Upper lobe of left lung (tissue), 6 donors: ENCODE results near the gene CDHR4. TPM values are rescaled to one million over a fixed set of nuclear protein-coding genes. Genes with fewer than 3 reads are reported as not detected.
"Not testable (repeated sequence)": the region's sequence is repeated elsewhere in the genome, so short reads cannot be mapped to it uniquely, and the experiment has no call there.

Experiments used
- ATAC-seq, 2 donors: fragments of 200-7000 bp; cut with Tn5 transposase; one replicate each; pipeline ENCODE4 v1.9.1; 2022; ENCODE audit warnings: mild to moderate bottlenecking in 2 of 2, moderate library complexity in 2 of 2; ENCODE audit not compliant: low FRiP score in 2 of 2
- DNase-seq, 2 donors: peaks; one replicate each; pipeline ENCODE4 v3.0.0-alpha.2; 2019 to 2020
- H3K27ac ChIP-seq, 4 donors: fragments of 200-600 bp; sonication (generic); one replicate each; pipeline ENCODE4 v1.5.1; 2016 to 2019
- H3K27me3 ChIP-seq, 4 donors: fragments of 200-600 bp; sonication (generic); one replicate each; pipeline ENCODE4 v1.5.1; 2017 to 2019
- H3K36me3 ChIP-seq, 4 donors: fragments of 200-600 bp; sonication (generic); one replicate each; pipeline ENCODE4 v1.5.1; 2016 to 2019
- H3K4me1 ChIP-seq, 4 donors: fragments of 200-600 bp; sonication (generic); one replicate each; pipeline ENCODE4 v1.5.1; 2018 to 2019
- H3K4me3 ChIP-seq, 4 donors: fragments of 200-600 bp; sonication (generic); one replicate each; pipeline ENCODE4 v1.5.1; 2017 to 2019; ENCODE audit warnings: mild to moderate bottlenecking in 2 of 4, moderate library complexity in 1 of 4
- H3K9me3 ChIP-seq, 4 donors: fragments of 200-600 bp; sonication (generic); one replicate each; pipeline ENCODE4 v1.5.1; 2018 to 2019
- EP300 ChIP-seq, 4 donors: sonication (generic); formaldehyde crosslinking; IDR thresholded peaks; one replicate each; pipeline ENCODE4 v1.5.1; 2017; ENCODE audit warnings: antibody characterized with exemption in 4 of 4, control low read depth in 2 of 4
- POLR2A ChIP-seq, 4 donors: fragments of 450-650 bp; IDR thresholded peaks; one replicate each; pipeline ENCODE4 v1.5.1; 2016 to 2017; ENCODE audit warnings: antibody characterized with exemption in 4 of 4, mild to moderate bottlenecking in 2 of 4
- POLR2AphosphoS5 ChIP-seq, 2 donors: sonication (generic); formaldehyde crosslinking; IDR thresholded peaks; one replicate each; pipeline ENCODE4 v1.5.1; 2017; ENCODE audit warnings: antibody characterized with exemption in 2 of 2
- WGBS, 2 donors: methylation state at CpG; one replicate each; pipeline ENCODE4 v1.1.5; 2017 to 2018; 5-methylcytosine and 5-hydroxymethylcytosine counted together
- small RNA-seq, 4 donors: library from RNA; depleted of rRNA; stranded (forward); fragments of <200 nt; gene quantifications; one replicate each; pipeline ENCODE3, GENCODE V24; 2016
- total RNA-seq, 6 donors: library from RNA; depleted of rRNA in 4 of 6; stranded (reverse); fragments of >200 nt in 4 of 6; gene quantifications; one replicate each; pipeline versions ENCODE4 v1.1.0 to v1.2.1, GENCODE V29; 2016 to 2021
- TF ChIP-seq, protein P1 (sequence below), 6 experiments: fragments of 450-650 bp in 4 of 6; fragments of 200-600 bp in 2 of 6; sonication (generic) in 2 of 6; IDR thresholded peaks; one replicate each; pipeline ENCODE4 v1.5.1; 2016 to 2019; ENCODE audit warnings: antibody characterized with exemption in 6 of 6
- donor health status: DM: no; HTN: no; CAD: no; lungs with moderate emphysema.
- donor health status: DM: no; HTN: yes; CAD: no; lungs with severe emphysema.

CDHR4 gene
- total RNA-seq, 6 donors from 2014 or later = 0.66 to 21.9 (median 7.0) TPM

- H3K4me3 ChIP-seq = no peak overlapping the region
- H3K27ac ChIP-seq = peak overlapping the region in 1 of 4 donors; percentile 50
- H3K27me3 ChIP-seq = no peaks in the 10 kb centered on the region
- H3K9me3 ChIP-seq = no peaks in the 10 kb centered on the region
- TF ChIP-seq, protein P1, sequence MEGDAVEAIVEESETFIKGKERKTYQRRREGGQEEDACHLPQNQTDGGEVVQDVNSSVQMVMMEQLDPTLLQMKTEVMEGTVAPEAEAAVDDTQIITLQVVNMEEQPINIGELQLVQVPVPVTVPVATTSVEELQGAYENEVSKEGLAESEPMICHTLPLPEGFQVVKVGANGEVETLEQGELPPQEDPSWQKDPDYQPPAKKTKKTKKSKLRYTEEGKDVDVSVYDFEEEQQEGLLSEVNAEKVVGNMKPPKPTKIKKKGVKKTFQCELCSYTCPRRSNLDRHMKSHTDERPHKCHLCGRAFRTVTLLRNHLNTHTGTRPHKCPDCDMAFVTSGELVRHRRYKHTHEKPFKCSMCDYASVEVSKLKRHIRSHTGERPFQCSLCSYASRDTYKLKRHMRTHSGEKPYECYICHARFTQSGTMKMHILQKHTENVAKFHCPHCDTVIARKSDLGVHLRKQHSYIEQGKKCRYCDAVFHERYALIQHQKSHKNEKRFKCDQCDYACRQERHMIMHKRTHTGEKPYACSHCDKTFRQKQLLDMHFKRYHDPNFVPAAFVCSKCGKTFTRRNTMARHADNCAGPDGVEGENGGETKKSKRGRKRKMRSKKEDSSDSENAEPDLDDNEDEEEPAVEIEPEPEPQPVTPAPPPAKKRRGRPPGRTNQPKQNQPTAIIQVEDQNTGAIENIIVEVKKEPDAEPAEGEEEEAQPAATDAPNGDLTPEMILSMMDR (IDR thresholded peaks at IDR 0.05) = no peak
- TF ChIP-seq EP300 (IDR thresholded peaks at IDR 0.05) = no peak
- peaks cover 0 to 31% (median 10%) of the 10 kb centered on the region in 4 donors for H3K36me3 ChIP-seq
- no peak for ATAC-seq
- WGBS, 2 donors = 83 to 95% methylated on average over 4 of the region's 4 CpGs
- DNase-seq = no peak
- peaks cover 0 to 27% (median 11%) of the 10 kb centered on the region in 4 donors for H3K4me1 ChIP-seq
These were observed 49.6 kb downstream of the CDHR4 start for GRCh38 chr3:49750056-49750455.

- not testable (repeated sequence) for DNase-seq, H3K27me3 ChIP-seq, H3K9me3 ChIP-seq, ATAC-seq, H3K4me3 ChIP-seq, H3K27ac ChIP-seq
- WGBS, 2 donors = 89 to 100% methylated on average over 5 of the region's 5 CpGs
- peaks cover 0 to 20% (median 10%) of the 10 kb centered on the region in 4 donors for H3K4me1 ChIP-seq
- peaks cover 0 to 42% (median 10%) of the 10 kb centered on the region in 4 donors for H3K36me3 ChIP-seq
These were observed 50.8 kb downstream of the CDHR4 start for GRCh38 chr3:49748874-49749273.

DNA sequence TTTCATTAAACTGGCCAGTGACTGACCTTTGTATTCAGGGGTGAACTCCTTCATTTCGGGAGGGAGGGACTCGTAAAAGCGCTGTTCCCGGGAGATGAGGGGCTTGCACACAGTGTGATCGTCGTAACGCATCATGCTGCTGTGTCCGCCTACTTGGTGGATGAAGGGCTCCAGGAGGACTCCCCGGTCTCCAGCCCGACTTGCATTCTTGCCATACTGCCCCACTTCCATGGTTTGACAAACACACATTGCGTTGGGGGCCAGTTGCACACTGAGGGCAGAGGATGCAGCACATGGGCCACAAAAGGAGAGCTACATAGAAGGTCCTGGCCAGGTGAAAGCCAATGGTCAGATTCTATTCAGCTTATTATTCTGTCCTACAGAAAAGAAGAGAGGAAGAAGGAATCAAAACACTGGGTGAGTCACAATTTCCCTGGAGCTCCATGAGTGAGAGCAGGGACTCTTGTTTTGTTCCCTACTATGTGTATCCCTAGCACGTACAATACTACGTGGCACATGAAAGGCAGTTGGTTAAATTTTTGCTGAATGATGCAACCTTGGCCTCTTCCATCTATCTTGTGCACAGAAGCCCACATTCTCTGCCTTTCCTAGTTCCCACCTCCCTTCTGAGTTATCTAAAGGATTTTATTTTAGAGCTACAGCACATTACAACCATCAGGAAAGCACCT lies 51.7 kb downstream of the CDHR4 start:
- Histone ChIP-seq H3K36me3 (peaks cover 0 to 51% (median 10%) of the 10 kb centered on the region in 4 donors), H3K4me3 (no peak overlapping the region), H3K27me3 (no peaks in the 10 kb centered on the region), H3K4me1 (peaks cover 0 to 14% (median 3%) of the 10 kb centered on the region in 4 donors), H3K27ac (no peak overlapping the region), H3K9me3 (no peaks in the 10 kb centered on the region)
- TF ChIP-seq POLR2A (IDR thresholded peaks at IDR 0.05) = no peak
- no peak for TF ChIP-seq EP300 (IDR thresholded peaks at IDR 0.05)
- ATAC-seq (no peak), DNase-seq (no peak)
- WGBS, 2 donors = 90 to 94% methylated on average over 13 of the region's 13 CpGs

DNA sequence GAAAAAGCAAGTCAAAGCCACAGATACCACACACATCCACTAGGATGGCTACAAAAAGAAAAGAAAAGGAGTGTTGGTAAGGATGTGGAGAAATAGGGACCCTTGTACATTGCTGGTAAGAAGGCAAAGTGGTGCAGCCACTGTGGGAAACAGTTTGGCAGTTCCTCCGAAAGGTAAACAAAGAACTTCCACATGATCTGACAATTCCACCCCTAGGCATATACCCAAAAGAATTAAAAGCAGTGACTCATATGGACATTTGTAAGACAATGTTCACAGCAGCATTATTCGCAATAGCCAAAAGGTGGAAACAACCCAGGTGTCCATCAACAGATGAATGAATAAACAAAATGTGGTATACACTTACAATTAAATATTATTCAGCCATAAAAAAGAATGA lies 53.7 kb downstream of the CDHR4 start:
- 75 to 78% methylated on average over 2 of the region's 2 CpGs for WGBS, 2 donors
- TF ChIP-seq POLR2A (IDR thresholded peaks at IDR 0.05) = no peak
- no peak for TF ChIP-seq EP300 (IDR thresholded peaks at IDR 0.05)
- TF ChIP-seq POLR2AphosphoS5 (IDR thresholded peaks at IDR 0.05) = no peak
- TF ChIP-seq, protein P1 (IDR thresholded peaks at IDR 0.05) = no peak
- no peaks in the 10 kb centered on the region for H3K9me3 ChIP-seq
- peaks cover 0 to 4% (median 0%) of the 10 kb centered on the region in 4 donors for H3K4me1 ChIP-seq
- ATAC-seq (no peak), DNase-seq (no peak)
- H3K27me3 ChIP-seq = no peaks in the 10 kb centered on the region
- H3K36me3 ChIP-seq = peaks cover 0 to 65% (median 13%) of the 10 kb centered on the region in 4 donors
- no peak overlapping the region for H3K27ac ChIP-seq
- H3K4me3 ChIP-seq = no peak overlapping the region

Small RNA genes lying within 50 kb of the gene (small RNA-seq; reads per million reads assigned to genes)
- gene COX6CP14 = 0 reads per million in 4 donors

Other genes with a start within 250 kb of the CDHR4 start
- 1 to 10 TPM in 2 of 6 donors, under 1 TPM in 4; 0.39 to 1.1 (median 0.72) TPM for gene BSN, start 245.4 kb downstream of the CDHR4 start, total RNA-seq
- gene APEH, start 125.5 kb downstream of the CDHR4 start, total RNA-seq = 100 to 1,000 TPM in 1 of 6 donors, 10 to 100 TPM in 5; 54.7 to 104 (median 92.8) TPM
- gene MST1, start 110.4 kb downstream of the CDHR4 start, total RNA-seq = 10 to 100 TPM in 5 of 6 donors, 1 to 10 TPM in 1; 8.9 to 58.7 (median 18.1) TPM
- gene RNF123, start 110.3 kb downstream of the CDHR4 start, total RNA-seq = 10 to 100 TPM; 14.2 to 71.2 (median 42.2) TPM
- gene AMIGO3, start 80.2 kb downstream of the CDHR4 start, total RNA-seq = 1 to 10 TPM in 4 of 6 donors, under 1 TPM in 2; 0.13 to 3.2 (median 1.9) TPM
- 10 to 100 TPM; 17.8 to 45.8 (median 41.3) TPM for gene GMPPB, start 75.9 kb downstream of the CDHR4 start, total RNA-seq
- 10 to 100 TPM; 42.0 to 63.9 (median 49.7) TPM for gene IP6K1, start 13.3 kb downstream of the CDHR4 start, total RNA-seq
- 10 to 100 TPM in 2 of 6 donors, 1 to 10 TPM in 4; 5.0 to 13.6 (median 7.4) TPM for gene INKA1, start 3.4 kb upstream of the CDHR4 start, total RNA-seq
- gene UBA7, start 14.1 kb upstream of the CDHR4 start, total RNA-seq = 100 to 1,000 TPM in 4 of 6 donors, 10 to 100 TPM in 2; 58.8 to 330 (median 118) TPM
- 1 to 10 TPM; 1.4 to 9.4 (median 3.5) TPM for gene TRAIP, start 56.7 kb upstream of the CDHR4 start, total RNA-seq
- gene CAMKV, start 70.0 kb upstream of the CDHR4 start, total RNA-seq = under 1 TPM in 1 of 6 donors, not detected in 5; 0.43 TPM
- 10 to 100 TPM; 24.5 to 97.4 (median 36.4) TPM for gene MST1R, start 104.0 kb upstream of the CDHR4 start, total RNA-seq
- 10 to 100 TPM in 5 of 6 donors, 1 to 10 TPM in 1; 8.0 to 28.3 (median 15.0) TPM for gene MON1A, start 129.9 kb upstream of the CDHR4 start, total RNA-seq
- gene RBM6, start 140.3 kb upstream of the CDHR4 start, total RNA-seq = 100 to 1,000 TPM in 3 of 6 donors, 10 to 100 TPM in 3; 67.9 to 380 (median 123) TPM